Omental fat pad (tissue), 4 donors: Measurements from ENCODE around the gene STN1. TPM values are rescaled to one million over a fixed set of nuclear protein-coding genes. Genes with fewer than 3 reads are reported as not detected.

Experiments used
- ATAC-seq: fragments of 150-250 bp; one replicate; pipeline ENCODE4 v1.9.1; 2016; ENCODE audit warnings: mild to moderate bottlenecking, moderate library complexity; ENCODE audit not compliant: low FRiP score
- DNase-seq: peaks from one replicate; pipeline ENCODE4 v3.0.0-alpha.2; 2019; ENCODE audit warnings: low spot score
- total RNA-seq, 4 donors: library from RNA; depleted of rRNA; stranded (reverse); fragments of >200 nt; gene quantifications; one replicate each; pipeline ENCODE4 v1.1.0, GENCODE V29; 2016
- TF ChIP-seq, protein P1 (sequence below), 3 donors: fragments of 450-650 bp; IDR thresholded peaks; one replicate each; pipeline ENCODE4 v1.5.1; 2016 to 2017; ENCODE audit warnings: antibody characterized with exemption in 3 of 3, mild to moderate bottlenecking in 3 of 3, moderate library complexity in 2 of 3

STN1 gene
- total RNA-seq, 4 donors from 2014 or later, result 15.4 to 44.7 (median 21.1) TPM

DNA sequence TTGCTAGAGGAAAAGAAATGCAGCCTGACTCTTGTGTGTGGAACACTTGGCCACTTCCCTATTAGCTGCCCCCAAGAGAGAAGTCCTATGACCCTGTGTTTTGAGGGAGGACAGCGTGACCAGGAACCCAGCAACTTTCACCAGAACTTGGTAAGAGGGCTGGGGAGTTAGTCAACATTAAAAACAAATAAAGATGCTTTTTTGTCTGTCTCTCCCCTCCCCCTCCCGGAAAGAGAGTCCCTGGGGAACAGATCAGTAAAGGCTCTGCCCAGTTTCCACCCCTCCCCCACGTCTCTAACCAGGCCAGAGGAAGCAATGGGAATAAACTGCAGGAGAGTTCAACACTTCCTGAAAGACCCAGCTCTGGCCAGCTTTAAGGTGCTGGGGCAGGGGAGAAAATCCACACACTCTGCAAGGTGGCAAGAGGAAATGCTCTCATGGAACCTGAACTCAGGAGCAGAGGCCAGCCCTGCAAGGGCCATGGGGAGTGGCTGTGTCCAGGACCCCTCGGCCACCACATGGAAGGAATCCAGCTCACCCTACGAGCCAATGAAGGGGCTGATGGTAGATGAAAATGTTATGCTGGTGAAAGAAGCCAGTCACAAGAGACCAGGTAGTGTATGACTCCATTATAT, 84.1 kb downstream of the STN1 start:
- TF ChIP-seq, protein P1, sequence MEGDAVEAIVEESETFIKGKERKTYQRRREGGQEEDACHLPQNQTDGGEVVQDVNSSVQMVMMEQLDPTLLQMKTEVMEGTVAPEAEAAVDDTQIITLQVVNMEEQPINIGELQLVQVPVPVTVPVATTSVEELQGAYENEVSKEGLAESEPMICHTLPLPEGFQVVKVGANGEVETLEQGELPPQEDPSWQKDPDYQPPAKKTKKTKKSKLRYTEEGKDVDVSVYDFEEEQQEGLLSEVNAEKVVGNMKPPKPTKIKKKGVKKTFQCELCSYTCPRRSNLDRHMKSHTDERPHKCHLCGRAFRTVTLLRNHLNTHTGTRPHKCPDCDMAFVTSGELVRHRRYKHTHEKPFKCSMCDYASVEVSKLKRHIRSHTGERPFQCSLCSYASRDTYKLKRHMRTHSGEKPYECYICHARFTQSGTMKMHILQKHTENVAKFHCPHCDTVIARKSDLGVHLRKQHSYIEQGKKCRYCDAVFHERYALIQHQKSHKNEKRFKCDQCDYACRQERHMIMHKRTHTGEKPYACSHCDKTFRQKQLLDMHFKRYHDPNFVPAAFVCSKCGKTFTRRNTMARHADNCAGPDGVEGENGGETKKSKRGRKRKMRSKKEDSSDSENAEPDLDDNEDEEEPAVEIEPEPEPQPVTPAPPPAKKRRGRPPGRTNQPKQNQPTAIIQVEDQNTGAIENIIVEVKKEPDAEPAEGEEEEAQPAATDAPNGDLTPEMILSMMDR (IDR thresholded peaks at IDR 0.05), result no peak
- no peak for ATAC-seq
- no peak for DNase-seq

DNA sequence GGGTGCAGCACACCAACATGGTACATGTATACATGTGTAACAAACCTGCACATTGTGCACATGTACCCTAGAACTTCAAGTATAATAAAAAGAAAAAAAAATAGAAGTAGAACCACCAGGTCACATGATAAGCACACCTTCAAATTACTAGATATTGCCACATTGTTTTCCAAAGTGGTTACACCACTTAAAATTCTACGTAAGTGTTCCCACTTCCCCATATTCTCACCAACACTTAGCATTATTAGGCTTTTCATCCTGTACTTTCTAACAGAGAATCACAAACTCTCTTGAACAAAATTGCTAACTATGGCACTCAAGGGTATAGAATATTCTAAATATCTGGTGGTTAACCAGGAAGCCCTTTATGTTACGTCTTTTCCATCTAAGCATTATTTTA, 85.2 kb downstream of the STN1 start:
- DNase-seq (no peak), ATAC-seq (no peak)
- TF ChIP-seq, protein P1 (IDR thresholded peaks at IDR 0.05), result no peak

Other genes starting within 250 kb of the STN1 start
- 10 to 100 TPM; 21.0 to 36.3 (median 22.5) TPM for gene SH3PXD2A, start 62.6 kb downstream of the STN1 start, total RNA-seq
- 10 to 100 TPM; 49.0 to 97.0 (median 61.8) TPM for gene SLK, start 49.0 kb upstream of the STN1 start, total RNA-seq
- 1 to 10 TPM in 2 of 4 donors, under 1 TPM in 2; 0.13 to 2.2 (median 1.2) TPM for gene COL17A1, start 167.7 kb upstream of the STN1 start, total RNA-seq
- 1 to 10 TPM; 4.7 to 8.2 (median 6.0) TPM for gene SFR1, start 204.0 kb upstream of the STN1 start, total RNA-seq